Dendritic cell treated with granulocyte-macrophage colony-stimulating factor and Interleukin-4, amounts not matched to agents 40 ng/mL and 50 ng/mL, for 4 days (primary cell): ENCODE results near the gene SIKE1.
"Not testable (repeated sequence)": the region's sequence is repeated elsewhere in the genome, so short reads cannot be mapped to it uniquely, and the experiment has no call there.

Experiments
- H3K27ac Mint-ChIP-seq: one replicate; pipeline ENCODE4 v1.8.0; 2022; ENCODE audit warnings: mild to moderate bottlenecking, mixed read lengths
- H3K27me3 Mint-ChIP-seq: one replicate; pipeline ENCODE4 v1.8.0; 2022; ENCODE audit warnings: mild to moderate bottlenecking, mixed read lengths
- H3K36me3 Mint-ChIP-seq: one replicate; pipeline ENCODE4 v1.8.0; 2022; ENCODE audit warnings: low read depth, mixed read lengths
- H3K4me1 Mint-ChIP-seq: one replicate; pipeline ENCODE4 v1.8.0; 2022; ENCODE audit warnings: low read depth, mixed read lengths
- H3K4me3 Mint-ChIP-seq: one replicate; pipeline ENCODE4 v1.8.0; 2022; ENCODE audit warnings: mild to moderate bottlenecking, moderate library complexity, mixed read lengths
- H3K9me3 Mint-ChIP-seq: one replicate; pipeline ENCODE4 v1.8.0; 2022; ENCODE audit warnings: mixed read lengths
- intact Hi-C: fragments of 100-400 bp; cut with micrococcal nuclease; formaldehyde crosslinking; loops from one replicate; pipeline ENCODE4 v1.15.0; 2022

Gene SIKE1

GRCh38 chr1:114771992-114772391, 8.5 kb downstream of the SIKE1 start:
- Mint-ChIP-seq H3K4me1 (no peaks in the 10 kb centered on the region), H3K27me3 (no peaks in the 10 kb centered on the region), H3K4me3 (no peak overlapping the region), H3K36me3 (peaks cover 47% of the 10 kb centered on the region), H3K27ac (no peak overlapping the region), H3K9me3 (no peaks in the 10 kb centered on the region)
- intact Hi-C loops, result no loop called here

- H3K27ac Mint-ChIP-seq, result no peak overlapping the region
Measured at GRCh38 chr1:114770989-114771388, 9.5 kb downstream of the SIKE1 start.

GRCh38 chr1:114764689-114765088, 15.8 kb downstream of the SIKE1 start:
- intact Hi-C loops, result no loop called here
- Mint-ChIP-seq H3K27me3 (no peaks in the 10 kb centered on the region), H3K9me3 (peaks cover 24% of the 10 kb centered on the region)

More at GRCh38 chr1:114770989-114771388, 9.5 kb downstream of the SIKE1 start:
- Mint-ChIP-seq H3K36me3 (peaks cover 39% of the 10 kb centered on the region), H3K4me3 (no peak overlapping the region), H3K27me3 (no peaks in the 10 kb centered on the region), H3K9me3 (no peaks in the 10 kb centered on the region), H3K4me1 (no peaks in the 10 kb centered on the region)
- intact Hi-C loops, result no loop called here

GRCh38 chr1:114758256-114758832, 22.1 kb downstream of the SIKE1 start:
- intact Hi-C loops, result loop anchor here (5.0 kb wide), 2 partner anchors 176 to 246 kb away; partner anchors contain the start of genes BCAS2 and TRIM33
- peak overlapping the region; percentile 97 for H3K4me3 Mint-ChIP-seq
- no peaks in the 10 kb centered on the region for H3K27me3 Mint-ChIP-seq

More at GRCh38 chr1:114764689-114765088, 15.8 kb downstream of the SIKE1 start:
- Mint-ChIP-seq H3K4me1 (no peaks in the 10 kb centered on the region), H3K27ac (no peak overlapping the region), H3K4me3 (no peak overlapping the region), H3K36me3 (peaks cover 16% of the 10 kb centered on the region)

DNA sequence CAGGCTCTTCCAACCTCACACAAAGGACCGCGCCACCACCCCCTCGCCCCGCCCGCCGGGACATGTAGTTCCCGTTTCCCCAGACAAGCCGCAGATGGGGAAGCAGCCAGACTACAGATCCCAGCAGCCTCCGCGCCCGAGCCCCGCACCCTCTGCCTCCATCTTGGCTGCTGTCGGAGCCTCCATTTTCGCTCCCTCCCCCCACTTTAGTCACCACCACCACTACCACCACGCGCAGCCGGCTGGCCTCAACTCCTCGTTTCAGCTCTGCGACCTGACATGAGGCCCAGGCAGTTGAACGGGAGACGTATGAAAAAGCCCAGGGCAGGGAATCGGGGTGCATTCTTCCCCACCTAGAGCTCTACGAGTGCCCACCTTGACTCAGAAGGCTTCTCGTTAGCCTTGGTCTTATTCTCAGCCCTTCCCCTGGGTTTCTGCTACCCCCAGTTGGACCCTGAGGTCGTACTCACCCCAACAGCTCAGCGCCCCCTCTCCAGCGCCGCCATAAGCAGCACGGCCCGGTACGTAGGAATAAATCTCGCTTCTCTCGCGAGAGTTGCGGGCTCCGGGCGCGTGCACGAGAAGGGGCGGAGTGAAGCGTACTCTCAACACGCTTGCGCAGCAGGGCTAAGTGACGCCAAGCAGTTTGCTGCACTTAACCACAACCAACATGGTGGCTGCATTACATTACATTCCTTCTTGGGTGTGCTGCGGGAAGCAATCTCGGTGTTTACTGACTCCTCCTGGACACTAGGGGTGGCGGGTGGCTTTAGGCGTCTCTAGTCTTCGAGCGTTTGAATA, 22.8 kb downstream of the SIKE1 start, which contains the start of gene CSDE1:
Gene CSDE1 (minus strand): TSS at position 530 of the 801 bp plus-strand sequence. CDS start 18,094 bp downstream, outside the sequence.
- Mint-ChIP-seq H3K27ac (peak within 1 kb of the TSS; percentile 100), H3K4me1 (peaks cover 41% of the 10 kb centered on the region), H3K36me3 (peaks cover 23% of the 10 kb centered on the region), H3K4me3 (peak within 1 kb of the TSS; percentile 97), H3K9me3 (peaks cover 1% of the 10 kb centered on the region), H3K27me3 (no peaks in the 10 kb centered on the region)
- intact Hi-C loops, result loop anchor here (1.0 to 5.0 kb wide), 3 partner anchors 41 to 245 kb away; partner anchors contain the start of genes BCAS2, NRAS and TRIM33

More at GRCh38 chr1:114758256-114758832, 22.1 kb downstream of the SIKE1 start:
- Mint-ChIP-seq H3K9me3 (peaks cover 8% of the 10 kb centered on the region), H3K4me1 (peaks cover 39% of the 10 kb centered on the region), H3K27ac (peak overlapping the region; percentile 100), H3K36me3 (peaks cover 23% of the 10 kb centered on the region)

DNA sequence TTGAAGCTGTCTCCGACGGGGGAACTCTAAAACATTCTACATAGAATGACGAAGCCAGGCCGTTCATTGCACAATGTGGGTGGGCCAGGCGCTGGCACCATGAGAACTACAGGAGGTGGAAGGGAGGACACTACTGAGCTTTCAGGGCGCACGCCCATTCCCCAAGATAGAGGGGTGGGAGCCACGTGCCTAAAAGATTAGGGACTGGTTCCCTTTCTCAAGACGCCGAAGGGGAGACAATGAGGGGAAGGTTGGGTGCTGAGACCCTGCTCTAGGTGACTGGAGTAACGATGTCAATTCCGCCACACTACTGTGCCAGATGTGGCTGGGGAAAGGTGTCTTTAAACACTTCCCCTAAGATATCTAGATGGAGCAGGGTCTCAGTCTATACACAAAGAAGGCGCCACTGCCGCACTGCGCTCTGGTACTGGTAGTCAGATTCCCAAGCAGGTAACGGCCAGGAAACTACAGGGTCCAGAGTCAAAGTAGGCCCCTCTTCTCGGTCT, 23.5 kb downstream of the SIKE1 start:
- H3K4me3 Mint-ChIP-seq, result peak overlapping the region; percentile 97
- no peaks in the 10 kb centered on the region for H3K9me3 Mint-ChIP-seq
- peaks cover 23% of the 10 kb centered on the region for H3K36me3 Mint-ChIP-seq
- intact Hi-C loops, result loop anchor here (1.0 to 5.0 kb wide), 3 partner anchors 41 to 245 kb away; partner anchors contain the start of genes BCAS2, NRAS and TRIM33
- no peaks in the 10 kb centered on the region for H3K27me3 Mint-ChIP-seq
- H3K27ac Mint-ChIP-seq, result peak overlapping the region; percentile 100
- H3K4me1 Mint-ChIP-seq, result peaks cover 48% of the 10 kb centered on the region

GRCh38 chr1:114756009-114756892, 24.2 kb downstream of the SIKE1 start:
- Mint-ChIP-seq H3K36me3 (peaks cover 23% of the 10 kb centered on the region), H3K9me3 (no peaks in the 10 kb centered on the region), H3K4me3 (peak overlapping the region; percentile 97), H3K27ac (peak overlapping the region; percentile 100), H3K27me3 (no peaks in the 10 kb centered on the region), H3K4me1 (peaks cover 55% of the 10 kb centered on the region)
- intact Hi-C loops, result loop anchor here (5.0 kb wide), 2 partner anchors 174 to 244 kb away; partner anchors contain the start of genes BCAS2 and TRIM33

DNA sequence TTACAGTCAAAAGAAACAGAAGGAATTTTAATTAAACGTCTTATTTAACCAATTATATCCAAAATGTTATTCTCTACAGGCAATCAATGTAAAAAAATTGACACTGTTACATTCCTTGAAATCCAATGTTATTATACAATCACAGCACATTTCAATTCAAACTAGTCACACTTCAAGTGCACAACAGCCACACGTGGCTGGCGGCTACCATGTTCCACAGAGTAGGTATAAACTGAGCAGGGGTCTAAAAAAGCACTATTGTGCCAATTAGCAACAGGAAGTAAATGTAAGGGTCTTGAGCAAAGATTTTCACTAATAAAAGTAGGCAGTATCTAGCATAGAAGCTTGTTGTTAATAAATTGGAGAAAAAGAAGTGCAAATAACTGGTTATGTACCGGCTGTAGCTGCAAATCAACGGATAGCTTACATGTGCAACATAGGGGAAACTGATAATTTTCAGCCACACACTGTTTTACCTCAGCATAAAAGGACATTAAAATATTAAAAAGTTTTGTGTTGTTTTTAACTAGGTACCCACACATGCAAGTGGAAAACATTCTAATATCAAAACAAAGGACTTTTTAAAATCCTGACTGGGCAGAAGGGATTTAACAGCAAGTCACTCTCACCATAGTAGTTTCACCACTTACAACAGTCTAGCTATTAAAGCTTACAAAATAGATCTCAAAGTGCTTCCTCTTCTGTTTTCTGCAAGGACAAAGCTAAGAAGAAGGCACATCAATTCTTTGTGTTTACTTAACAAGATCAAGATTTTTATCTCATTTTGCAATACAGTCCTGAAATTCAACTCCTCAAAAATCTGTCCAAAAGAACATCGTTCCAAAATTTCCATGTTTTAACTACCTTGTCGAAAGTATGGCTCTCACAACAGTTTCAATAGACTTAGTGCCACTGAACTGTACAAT, 25.2 kb downstream of the SIKE1 start:
- Mint-ChIP-seq H3K9me3 (no peaks in the 10 kb centered on the region), H3K4me1 (peaks cover 65% of the 10 kb centered on the region), H3K36me3 (peaks cover 27% of the 10 kb centered on the region), H3K4me3 (peak overlapping the region; percentile 57), H3K27ac (peak overlapping the region; percentile 100), H3K27me3 (no peaks in the 10 kb centered on the region)
- intact Hi-C loops, result loop anchor here (5.0 kb wide), 2 partner anchors 173 to 243 kb away; partner anchors contain the start of genes BCAS2 and TRIM33

DNA sequence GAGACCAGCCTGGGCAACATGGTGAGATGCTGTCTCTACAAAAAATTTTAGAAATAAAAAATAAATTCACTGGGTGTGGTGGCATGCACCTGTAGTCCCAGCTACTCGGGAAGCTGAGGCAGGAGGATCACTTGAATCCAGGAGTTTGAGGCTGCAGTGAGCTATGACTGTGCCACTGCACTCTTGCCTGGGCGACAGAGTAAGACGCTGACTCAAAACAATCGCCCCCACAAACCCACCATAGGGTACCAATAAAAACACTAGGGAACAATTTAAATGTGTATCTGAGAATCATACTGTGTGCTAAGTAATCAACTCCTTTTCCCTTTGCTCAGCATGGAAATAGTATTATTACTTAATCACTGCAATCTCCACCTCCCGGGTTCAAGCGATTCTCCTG, 26.8 kb downstream of the SIKE1 start:
- H3K27ac Mint-ChIP-seq, H3K9me3 Mint-ChIP-seq, H3K27me3 Mint-ChIP-seq, H3K4me3 Mint-ChIP-seq, intact Hi-C loops: not testable (repeated sequence)
- Mint-ChIP-seq H3K4me1 (peaks cover 77% of the 10 kb centered on the region), H3K36me3 (peaks cover 42% of the 10 kb centered on the region)

DNA sequence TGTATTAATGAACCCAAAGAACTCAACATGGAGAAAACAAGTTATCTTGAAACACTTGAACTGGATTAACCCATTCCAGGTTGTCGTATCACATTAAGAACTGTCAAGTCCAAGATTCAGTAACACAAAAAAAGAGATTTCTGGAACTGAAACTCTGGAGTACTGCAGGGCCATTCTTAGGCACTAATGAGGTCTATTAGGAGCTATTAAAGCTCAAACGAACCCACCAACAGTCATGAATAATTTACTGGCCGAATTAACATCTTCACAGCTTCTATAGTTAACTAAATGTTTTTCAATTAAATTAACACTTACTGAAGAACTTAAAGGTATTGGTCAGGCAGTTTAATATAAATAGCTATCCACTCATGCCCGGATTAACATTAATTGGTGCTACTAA, 27.3 kb downstream of the SIKE1 start:
- peaks cover 48% of the 10 kb centered on the region for H3K36me3 Mint-ChIP-seq
- no peaks in the 10 kb centered on the region for H3K27me3 Mint-ChIP-seq
- no peaks in the 10 kb centered on the region for H3K9me3 Mint-ChIP-seq
- intact Hi-C loops, result no loop called here
- peaks cover 77% of the 10 kb centered on the region for H3K4me1 Mint-ChIP-seq
- H3K4me3 Mint-ChIP-seq, result no peak overlapping the region
- H3K27ac Mint-ChIP-seq, result no peak overlapping the region

DNA sequence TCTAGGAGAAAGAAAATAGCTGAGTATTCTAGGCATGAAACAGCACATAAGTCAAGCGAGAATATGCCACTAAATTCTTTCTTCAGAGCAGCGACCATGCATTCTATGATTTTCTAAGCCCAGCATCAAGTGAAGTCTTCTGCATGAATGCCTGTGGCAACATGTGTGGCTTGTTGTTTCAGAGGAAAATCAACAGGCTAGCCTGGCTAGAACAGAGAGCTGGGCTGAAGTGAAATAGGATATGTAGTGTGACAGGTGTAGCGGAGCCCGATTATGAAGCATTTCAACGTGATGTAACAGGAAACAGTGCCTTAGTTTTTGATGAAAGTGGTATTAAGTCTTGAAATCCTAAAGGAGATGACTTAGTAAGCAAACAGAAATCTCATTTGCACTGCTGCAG, 29.7 kb downstream of the SIKE1 start:
- H3K27ac Mint-ChIP-seq, result no peak overlapping the region
- H3K9me3 Mint-ChIP-seq, result no peaks in the 10 kb centered on the region
- no peak overlapping the region for H3K4me3 Mint-ChIP-seq
- intact Hi-C loops, result no loop called here
- peaks cover 54% of the 10 kb centered on the region for H3K36me3 Mint-ChIP-seq
- H3K27me3 Mint-ChIP-seq, result no peaks in the 10 kb centered on the region
- peaks cover 79% of the 10 kb centered on the region for H3K4me1 Mint-ChIP-seq

GRCh38 chr1:114749835-114750234, 30.6 kb downstream of the SIKE1 start:
- Mint-ChIP-seq H3K36me3 (peaks cover 54% of the 10 kb centered on the region), H3K9me3 (no peaks in the 10 kb centered on the region), H3K27ac (no peak overlapping the region), H3K4me1 (peaks cover 73% of the 10 kb centered on the region), H3K4me3 (no peak overlapping the region), H3K27me3 (no peaks in the 10 kb centered on the region)
- intact Hi-C loops, result no loop called here
